Fibroblast of lung (primary cell): Measurements from ENCODE around the gene SLC17A9. TPM values are rescaled to one million over a fixed set of nuclear protein-coding genes. Genes with fewer than 3 reads are reported as not detected.

ENCODE experiments used
- DNase-seq, 2 donors: peaks; one replicate each; pipeline versions ENCODE4 v3.0.0 to v3.0.0-alpha.2; 2010; ENCODE audit warnings: low read depth in 2 of 2
- H2AFZ ChIP-seq: 2 replicates; pipeline ENCODE4 v1.5.1; 2012; ENCODE audit warnings: low read length, control low read depth, inconsistent platforms
- H3K27ac ChIP-seq: 2 replicates; pipeline ENCODE4 v1.5.1; 2011; ENCODE audit warnings: low read length, control low read depth; ENCODE audit not compliant: insufficient read depth
- H3K27me3 ChIP-seq: 2 replicates; pipeline ENCODE4 v1.5.1; 2011; ENCODE audit warnings: mild to moderate bottlenecking, low read length; ENCODE audit not compliant: control insufficient read depth, insufficient read depth
- H3K36me3 ChIP-seq: 2 replicates; pipeline ENCODE4 v1.5.1; 2011; ENCODE audit warnings: low read length; ENCODE audit not compliant: control insufficient read depth, insufficient read depth
- H3K4me1 ChIP-seq: 2 replicates; pipeline ENCODE4 v1.5.1; 2011; ENCODE audit warnings: low read length; ENCODE audit not compliant: control insufficient read depth, insufficient read depth; ENCODE audit errors: extremely low read depth
- H3K4me2 ChIP-seq: 2 replicates; pipeline ENCODE4 v1.5.1; 2011; ENCODE audit warnings: low read length, control low read depth; ENCODE audit not compliant: insufficient read depth; ENCODE audit errors: extremely low read depth
- H3K4me3 ChIP-seq, 4 experiments: fragments of 200-600 bp in 1 of 4; sonication (generic) in 1 of 4; replicated peaks in 1 of 4; 2 replicates each; pipeline ENCODE4 v1.5.1; 2011 to 2016; ENCODE audit warnings: low read length in 4 of 4, low read depth in 3 of 4, mild to moderate bottlenecking in 3 of 4, control low read depth in 2 of 4, inconsistent platforms in 1 of 4, mixed read lengths in 1 of 4; ENCODE audit not compliant: insufficient read depth in 1 of 4; ENCODE audit errors: control extremely low read depth in 1 of 4
- H3K79me2 ChIP-seq: 2 replicates; pipeline ENCODE4 v1.5.1; 2012; ENCODE audit warnings: mild to moderate bottlenecking, low read length, inconsistent platforms; ENCODE audit not compliant: control insufficient read depth, insufficient read depth
- H3K9ac ChIP-seq: 2 replicates; pipeline ENCODE4 v1.5.1; 2011; ENCODE audit warnings: mild to moderate bottlenecking, low read length, control low read depth; ENCODE audit not compliant: insufficient read depth
- H3K9me3 ChIP-seq: 2 replicates; pipeline ENCODE4 v1.5.1; 2012; ENCODE audit warnings: low read depth, low read length; ENCODE audit not compliant: control insufficient read depth, insufficient read depth
- H4K20me1 ChIP-seq: 2 replicates; pipeline ENCODE4 v1.5.1; 2011; ENCODE audit warnings: low read length; ENCODE audit not compliant: control insufficient read depth, insufficient read depth; ENCODE audit errors: extremely low read depth
- CTCF ChIP-seq, 2 donors: IDR thresholded peaks in 1 of 2; conservative IDR thresholded peaks in 1 of 2; 1 replicate in 1 of 2; 2 replicates in 1 of 2; pipeline ENCODE4 v1.5.1; 2011 to 2012; ENCODE audit warnings: low read length in 2 of 2, control low read depth in 1 of 2, inconsistent platforms in 1 of 2, low read depth in 1 of 2, mild to moderate bottlenecking in 1 of 2
- EZH2 ChIP-seq: IDR thresholded peaks from 2 replicates; pipeline ENCODE4 v1.5.1; 2012; ENCODE audit warnings: low read length, control low read depth, mild to moderate bottlenecking; ENCODE audit errors: missing control alignments
- polyA plus RNA-seq, 2 donors: library from polyadenylated mRNA; depleted of rRNA in 1 of 2; stranded (reverse) in 1 of 2; unstranded in 1 of 2; fragments of >200 nt; gene quantifications; 2 replicates each; pipeline ENCODE4 v1.2.1, GENCODE V29; 2011 to 2012; ENCODE audit warnings: missing spikeins in 1 of 2
- total RNA-seq: library from RNA; depleted of rRNA; stranded (reverse); fragments of >200 nt; gene quantifications from 2 replicates; pipeline ENCODE4 v1.2.1, GENCODE V29; 2014

The SLC17A9 gene
- total and polyA plus RNA-seq, 2 donors (not counting 1 experiment from before 2014, with no cell fraction given), result 6.4 to 6.8 TPM

DNA sequence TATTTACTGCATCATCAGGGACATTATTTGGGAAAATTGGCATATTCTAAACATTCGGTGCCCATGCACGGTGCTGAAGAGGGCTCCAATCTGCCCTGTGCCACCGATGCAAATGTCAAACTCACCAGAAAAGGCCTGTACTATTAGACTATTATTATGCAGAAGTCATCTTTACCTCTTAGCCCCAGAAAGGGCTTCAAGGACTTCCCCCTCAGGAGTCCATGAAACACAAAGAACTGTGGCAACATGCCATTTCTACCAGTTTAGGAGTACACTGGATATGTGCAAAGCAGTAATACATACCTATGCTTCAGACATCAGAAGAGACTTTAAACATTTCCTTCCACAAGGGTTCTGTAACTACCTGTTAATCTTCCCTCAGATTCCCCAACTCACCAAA lies 34.8 kb upstream of the SLC17A9 start:
- Histone ChIP-seq H3K79me2 (peaks cover 99% of the 10 kb centered on the region), H4K20me1 (peaks cover 8% of the 10 kb centered on the region), H3K9ac (no peak overlapping the region), H3K27ac (no peak overlapping the region), H3K27me3 (no peaks in the 10 kb centered on the region), H2AFZ (no peak overlapping the region), H3K9me3 (no peaks in the 10 kb centered on the region), H3K4me3 (no peak overlapping the region), H3K4me1 (peaks cover 14% of the 10 kb centered on the region), H3K36me3 (peaks cover 2% of the 10 kb centered on the region), H3K4me2 (no peak overlapping the region)
- no peak for TF ChIP-seq EZH2
- TF ChIP-seq CTCF (conservative IDR thresholded peaks at IDR 0.05 in 1 of 2, IDR thresholded peaks at IDR 0.05 in 1 of 2; ENCODE audit: low read depth in 1 of 2, low read length in 2 of 2), result no peak
- no peak for DNase-seq

- Histone ChIP-seq H3K9ac (no peak overlapping the region), H3K27ac (no peak overlapping the region), H3K4me2 (no peak overlapping the region), H2AFZ (no peak overlapping the region), H3K27me3 (no peaks in the 10 kb centered on the region), H4K20me1 (peaks cover 9% of the 10 kb centered on the region), H3K9me3 (no peaks in the 10 kb centered on the region), H3K4me1 (peaks cover 14% of the 10 kb centered on the region), H3K79me2 (peaks cover 100% of the 10 kb centered on the region), H3K4me3 (no peak overlapping the region), H3K36me3 (no peaks in the 10 kb centered on the region)
- no peak for TF ChIP-seq EZH2
- no peak for TF ChIP-seq CTCF (conservative IDR thresholded peaks at IDR 0.05 in 1 of 2, IDR thresholded peaks at IDR 0.05 in 1 of 2; ENCODE audit: low read depth in 1 of 2, low read length in 2 of 2)
- DNase-seq, result no peak
These were observed 34.4 kb upstream of the SLC17A9 start for GRCh38 chr20:62918147-62918546.

GRCh38 chr20:62918831-62919230 lies 33.7 kb upstream of the SLC17A9 start:
- Histone ChIP-seq H3K27me3 (no peaks in the 10 kb centered on the region), H3K27ac (no peak overlapping the region), H3K79me2 (peaks cover 100% of the 10 kb centered on the region), H3K4me2 (no peak overlapping the region), H3K9me3 (no peaks in the 10 kb centered on the region), H3K36me3 (no peaks in the 10 kb centered on the region), H4K20me1 (peaks cover 9% of the 10 kb centered on the region), H3K4me1 (peaks cover 14% of the 10 kb centered on the region), H3K9ac (no peak overlapping the region), H2AFZ (no peak overlapping the region), H3K4me3 (no peak overlapping the region)
- DNase-seq, result no peak
- TF ChIP-seq EZH2 (no peak), CTCF (conservative IDR thresholded peaks at IDR 0.05 in 1 of 2, IDR thresholded peaks at IDR 0.05 in 1 of 2; ENCODE audit: low read depth in 1 of 2, low read length in 2 of 2) (no peak)
